ENCODE results near the gene STT3B. TPM values are rescaled to one million over a fixed set of nuclear protein-coding genes. Genes with fewer than 3 reads are reported as not detected.
A peak's percentile ranks its signal among the peaks of the same experiment; 100 is the strongest.
"Not testable (repeated sequence)": the region's sequence is repeated elsewhere in the genome, so short reads cannot be mapped to it uniquely, and the experiment has no call there.

Gene STT3B
- total RNA-seq, 1 donor from 2014 or later: 82.1 TPM

DNA sequence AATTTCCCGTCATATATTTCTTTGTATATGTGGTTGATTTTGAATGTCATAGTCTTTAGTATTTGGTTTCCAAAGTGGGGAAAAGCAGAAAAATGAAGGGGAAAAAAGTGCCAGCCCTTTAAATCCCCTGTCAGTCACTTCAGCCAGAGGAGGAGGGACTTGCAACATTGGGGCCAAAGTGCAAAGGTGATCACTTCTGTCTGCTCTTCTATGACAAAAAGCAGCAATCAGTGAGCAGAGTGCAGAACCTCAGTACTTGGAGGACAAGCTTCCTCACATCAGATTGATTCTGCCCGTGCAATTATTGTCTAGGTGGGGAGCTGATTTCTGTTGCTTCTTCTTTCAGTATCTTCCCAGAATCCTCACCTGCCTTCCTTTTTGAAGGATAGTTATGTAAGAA lies 60.0 kb downstream of the STT3B start:
- DNase-seq: no peak
- TF ChIP-seq CTCF (IDR thresholded peaks at IDR 0.05; ENCODE audit: borderline replicate concordance): no peak
- H3K27me3 ChIP-seq (ENCODE audit: low read depth): no peaks in the 10 kb centered on the region
- intact Hi-C loops (cut with micrococcal nuclease): no loop called here
- peaks cover 51% of the 10 kb centered on the region for H3K9me3 ChIP-seq (replicated peaks)
- peaks cover 18% of the 10 kb centered on the region for H3K4me1 ChIP-seq
- no peak overlapping the region for H3K27ac ChIP-seq (replicated peaks)
- no peak overlapping the region for H3K4me3 ChIP-seq
- H3K36me3 ChIP-seq: peaks cover 51% of the 10 kb centered on the region

DNA sequence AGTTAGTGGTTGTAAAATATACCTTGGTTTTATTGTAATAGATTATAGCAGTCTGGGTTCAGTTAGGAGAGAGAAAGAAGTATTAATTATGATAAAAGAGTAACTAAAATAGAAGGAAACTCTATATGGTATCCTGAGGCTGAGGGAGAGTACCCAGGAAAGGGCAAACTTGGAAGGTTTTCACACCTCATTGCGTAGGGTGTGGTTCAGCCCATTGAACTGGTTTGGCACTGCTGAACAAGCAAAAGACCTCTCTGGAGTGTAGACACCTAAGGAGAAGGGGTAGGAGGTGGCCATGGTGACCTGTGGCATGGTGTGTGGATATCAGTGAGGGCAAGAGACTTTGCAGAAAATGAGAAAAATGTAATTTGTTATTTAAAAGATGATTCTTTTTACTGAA lies 63.5 kb downstream of the STT3B start:
- TF ChIP-seq CTCF (IDR thresholded peaks at IDR 0.05; ENCODE audit: borderline replicate concordance): no peak
- H3K9me3 ChIP-seq (replicated peaks): peaks cover 19% of the 10 kb centered on the region
- no peak overlapping the region for H3K27ac ChIP-seq (replicated peaks)
- intact Hi-C loops (cut with micrococcal nuclease): no loop called here
- DNase-seq: no peak
- H3K4me1 ChIP-seq: peaks cover 18% of the 10 kb centered on the region
- H3K4me3 ChIP-seq: no peak overlapping the region
- no peaks in the 10 kb centered on the region for H3K27me3 ChIP-seq (ENCODE audit: low read depth)
- peaks cover 43% of the 10 kb centered on the region for H3K36me3 ChIP-seq

- intact Hi-C loops (cut with micrococcal nuclease): no loop called here
These were observed 67.7 kb downstream of the STT3B start for GRCh38 chr3:31600431-31600830.

GRCh38 chr3:31605333-31605732 lies 72.6 kb downstream of the STT3B start:
- intact Hi-C loops (cut with micrococcal nuclease); H3K27ac ChIP-seq (replicated peaks); H3K27me3 ChIP-seq (ENCODE audit: low read depth); DNase-seq; H3K4me3 ChIP-seq; H3K4me1 ChIP-seq: not testable (repeated sequence)
- H3K36me3 ChIP-seq: peaks cover 30% of the 10 kb centered on the region
- H3K9me3 ChIP-seq (replicated peaks): peaks cover 16% of the 10 kb centered on the region

More at GRCh38 chr3:31600431-31600830, 67.7 kb downstream of the STT3B start:
- Histone ChIP-seq H3K9me3 (replicated peaks) (no peaks in the 10 kb centered on the region), H3K27ac (replicated peaks) (no peak overlapping the region), H3K4me1 (peaks cover 20% of the 10 kb centered on the region), H3K27me3 (ENCODE audit: low read depth) (no peaks in the 10 kb centered on the region), H3K36me3 (peaks cover 22% of the 10 kb centered on the region), H3K4me3 (no peak overlapping the region)
- DNase-seq: no peak
- no peak for TF ChIP-seq CTCF (IDR thresholded peaks at IDR 0.05; ENCODE audit: borderline replicate concordance)

DNA sequence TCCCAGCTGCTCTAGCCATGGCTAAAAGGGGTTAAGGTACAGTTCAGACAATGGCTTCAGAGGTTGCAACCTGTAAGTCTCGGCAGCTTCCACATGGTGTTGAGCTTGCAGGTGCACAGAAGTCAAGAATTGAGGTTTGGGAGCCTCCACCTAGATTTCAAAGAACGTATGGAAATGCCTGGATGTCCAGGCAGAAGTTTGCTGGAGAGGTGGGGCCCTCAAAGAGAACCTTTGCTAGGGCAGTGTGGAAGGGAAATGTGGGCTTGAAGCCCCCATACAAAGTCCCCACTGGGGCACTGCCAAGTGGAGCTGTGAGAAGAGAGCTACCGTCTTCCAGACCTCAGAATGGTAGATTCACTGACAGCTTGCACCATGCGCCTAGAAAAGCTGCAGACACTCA lies 73.7 kb downstream of the STT3B start:
- intact Hi-C loops (cut with micrococcal nuclease): no loop called here
- Histone ChIP-seq H3K27ac (replicated peaks) (no peak overlapping the region), H3K36me3 (peaks cover 20% of the 10 kb centered on the region), H3K4me1 (peaks cover 12% of the 10 kb centered on the region), H3K4me3 (no peak overlapping the region), H3K9me3 (replicated peaks) (peaks cover 16% of the 10 kb centered on the region), H3K27me3 (ENCODE audit: low read depth) (no peaks in the 10 kb centered on the region)
- TF ChIP-seq CTCF (IDR thresholded peaks at IDR 0.05; ENCODE audit: borderline replicate concordance): no peak
- no peak for DNase-seq

DNA sequence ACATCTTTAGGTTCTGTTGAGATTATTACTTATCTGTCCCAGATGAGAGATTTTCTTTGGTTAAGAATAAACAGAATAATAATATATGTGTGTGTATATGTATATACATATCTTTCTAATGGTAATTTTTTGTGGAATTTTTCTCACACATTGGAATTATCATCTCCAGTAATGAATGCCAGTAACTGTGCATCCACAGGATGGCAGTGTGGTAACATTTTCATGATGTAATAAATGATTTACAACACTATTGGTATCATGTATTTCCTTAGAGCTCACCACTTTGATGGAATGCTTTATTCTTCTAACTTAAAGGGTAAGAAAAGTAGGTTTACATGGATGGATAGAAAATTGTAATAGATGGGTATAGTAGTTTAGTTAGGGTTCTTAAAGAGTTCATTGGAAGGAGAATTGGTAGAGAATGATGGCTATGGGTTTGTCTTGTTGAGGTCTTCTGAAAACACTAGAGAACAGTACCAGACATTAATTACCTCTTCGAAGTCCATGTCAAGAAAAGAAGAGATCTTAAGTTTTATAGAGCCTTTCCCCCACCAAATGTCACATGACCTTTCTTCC lies 78.1 kb downstream of the STT3B start:
- Histone ChIP-seq H3K4me1 (peaks cover 22% of the 10 kb centered on the region), H3K27me3 (ENCODE audit: low read depth) (no peaks in the 10 kb centered on the region), H3K36me3 (peaks cover 11% of the 10 kb centered on the region), H3K27ac (replicated peaks) (no peak overlapping the region), H3K4me3 (no peak overlapping the region), H3K9me3 (replicated peaks) (peaks cover 14% of the 10 kb centered on the region)
- peak; percentile 66 for TF ChIP-seq CTCF (IDR thresholded peaks at IDR 0.05; ENCODE audit: borderline replicate concordance)
- DNase-seq: no peak
- intact Hi-C loops (cut with micrococcal nuclease): loop anchor here (10.0 kb wide), 1 partner anchor 144 kb away; no protein-coding TSS in a partner anchor
